HG02970 (cell line): ENCODE data around the gene IL36G.

Source experiments
- ATAC-seq: cut with Tn5 transposase; IDR thresholded peaks from one replicate; pipeline ENCODE4 v1.9.1; 2021; ENCODE audit warnings: mild to moderate bottlenecking, moderate library complexity, moderate number of reproducible peaks; ENCODE audit not compliant: unreplicated experiment, low FRiP score

IL36G gene

GRCh38 chr2:113014067-113014466, 36.3 kb downstream of the IL36G start:
- no peak for ATAC-seq

- ATAC-seq: no peak
Observed at GRCh38 chr2:113015042-113015441, 37.2 kb downstream of the IL36G start.

GRCh38 chr2:113015655-113016054, 37.8 kb downstream of the IL36G start:
- ATAC-seq: no peak

GRCh38 chr2:113018509-113018908, 40.7 kb downstream of the IL36G start:
- no peak for ATAC-seq

- no peak for ATAC-seq
Observed at GRCh38 chr2:113021312-113021711, 43.5 kb downstream of the IL36G start.

- no peak for ATAC-seq
Observed at GRCh38 chr2:113024764-113025163, 47.0 kb downstream of the IL36G start.

- ATAC-seq: no peak
Observed at GRCh38 chr2:113025737-113026136, 47.9 kb downstream of the IL36G start.

- ATAC-seq: no peak
Observed at GRCh38 chr2:113027691-113028090, 49.9 kb downstream of the IL36G start.

- no peak for ATAC-seq
Observed at GRCh38 chr2:113028112-113028511, 50.3 kb downstream of the IL36G start.

- ATAC-seq: no peak
Observed at GRCh38 chr2:113032737-113033136, 54.9 kb downstream of the IL36G start.

GRCh38 chr2:113034016-113034415, 56.2 kb downstream of the IL36G start:
- ATAC-seq: no peak
